GM19467 (cell line): ENCODE measurements around the gene TMEM37.

Source experiments
- ATAC-seq: cut with Tn5 transposase; IDR thresholded peaks from one replicate; pipeline ENCODE4 v1.9.1; 2021; ENCODE audit warnings: mild to moderate bottlenecking, moderate library complexity; ENCODE audit not compliant: unreplicated experiment

Gene TMEM37

DNA sequence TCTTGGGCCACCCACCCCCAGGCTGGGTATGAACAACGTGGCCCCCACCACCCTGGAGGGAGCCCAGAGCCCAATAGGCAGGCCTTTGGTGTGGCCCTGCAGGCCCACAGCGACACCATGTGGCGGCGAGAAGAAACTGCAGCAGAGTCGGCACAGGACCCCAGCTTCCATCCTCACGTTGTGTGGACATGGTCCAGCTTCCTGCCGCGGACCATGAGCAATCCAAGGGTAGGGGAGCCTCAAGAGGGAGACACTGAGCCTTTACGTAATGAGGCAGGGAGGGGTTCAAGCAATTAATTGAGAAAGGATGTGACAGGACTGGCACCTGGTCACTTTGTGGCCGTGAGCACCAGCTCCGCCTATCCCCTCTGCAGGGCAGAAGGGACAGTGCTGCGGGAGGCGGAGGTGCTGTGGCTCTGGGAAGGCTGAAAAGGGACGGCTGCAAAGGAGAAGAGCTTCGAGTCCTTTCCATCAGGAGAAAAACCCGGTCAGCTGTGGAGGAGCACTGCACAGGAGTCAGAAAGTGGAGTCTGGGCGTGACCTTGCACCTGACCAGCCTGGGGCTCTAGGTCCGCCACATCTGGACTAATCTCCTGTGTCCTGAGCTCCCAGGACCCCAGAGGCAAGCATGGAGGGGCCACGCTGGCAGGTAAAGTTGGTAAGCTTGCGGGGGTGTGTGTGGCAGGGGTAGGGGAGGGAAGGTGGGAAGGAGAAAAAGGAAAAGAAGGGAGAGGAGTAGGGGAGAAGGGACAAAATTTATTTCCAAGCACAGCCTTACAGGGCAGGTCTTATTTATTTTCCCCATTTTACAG, 44.9 kb downstream of the TMEM37 start:
- no peak for ATAC-seq

DNA sequence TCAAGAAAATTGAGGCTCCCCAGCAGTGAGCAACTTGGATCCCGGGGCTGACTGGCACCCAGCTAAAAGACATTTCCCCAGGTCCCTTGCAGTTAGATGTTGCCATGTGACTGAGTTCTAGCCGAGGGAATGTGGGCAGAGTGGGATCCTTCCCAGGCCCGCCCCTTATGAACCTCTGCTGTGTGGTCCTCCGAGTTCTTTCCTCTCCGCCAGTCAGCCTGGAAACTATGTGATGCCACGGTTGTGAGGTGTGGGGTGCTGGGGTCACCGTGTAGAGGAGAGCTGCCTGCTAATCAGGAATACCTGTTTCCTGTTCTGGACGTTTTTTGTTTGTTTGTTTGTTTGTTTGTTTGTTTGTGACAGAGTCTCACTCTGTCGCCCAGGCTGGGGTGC, 45.5 kb downstream of the TMEM37 start:
- no peak for ATAC-seq

DNA sequence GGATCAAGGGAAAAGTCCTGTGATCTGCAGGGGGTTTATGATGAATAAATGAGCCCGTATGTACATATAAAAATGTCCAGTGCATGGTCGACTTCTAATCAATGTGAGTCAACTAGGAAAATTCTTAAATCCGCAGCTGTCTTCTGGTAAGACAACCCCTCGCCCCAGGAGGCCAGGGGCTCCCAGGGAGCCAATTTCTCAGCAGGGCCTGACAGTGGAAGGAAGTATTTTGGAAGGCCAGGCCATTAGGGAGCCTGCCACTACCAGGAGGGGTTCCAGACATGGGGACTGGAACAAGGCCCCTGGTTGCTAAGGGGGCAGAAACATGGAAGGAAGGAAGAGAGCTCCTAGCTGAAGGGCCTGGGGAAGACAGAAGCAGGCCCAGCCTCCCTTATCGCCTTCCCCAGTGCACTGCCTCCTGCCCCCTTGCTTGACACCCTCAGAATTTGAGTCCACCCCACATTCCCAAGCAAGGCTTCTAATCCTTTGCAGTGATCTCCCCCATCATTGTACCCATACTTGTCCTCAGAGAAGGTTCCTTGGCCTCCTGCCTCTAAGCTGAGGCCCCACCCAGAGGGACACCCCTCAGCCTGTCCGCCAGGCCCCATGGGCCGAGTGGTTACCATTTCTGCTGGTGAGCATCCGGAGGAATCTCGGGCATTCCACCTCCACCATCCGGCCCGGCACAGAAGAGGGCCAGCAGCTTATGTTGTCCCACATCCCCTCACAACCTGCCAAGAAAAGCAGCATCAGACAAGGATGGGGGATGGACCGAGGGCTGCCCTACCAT, 46.7 kb downstream of the TMEM37 start:
- no peak for ATAC-seq

DNA sequence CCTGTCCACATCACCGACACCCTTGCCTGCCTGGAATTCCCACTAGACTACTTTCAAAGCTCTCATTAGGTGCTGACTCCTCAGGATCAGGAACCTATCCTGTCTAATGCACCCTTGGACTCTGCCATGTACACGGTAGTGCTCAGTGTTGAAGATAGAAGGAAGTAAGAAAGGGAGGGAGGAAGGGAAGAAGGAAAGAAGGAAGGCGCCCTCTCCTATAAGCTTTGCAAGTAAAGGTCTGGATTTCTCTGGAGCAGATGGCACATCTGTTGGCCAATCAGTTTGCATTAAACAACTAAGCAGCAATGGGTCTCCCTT, 47.3 kb downstream of the TMEM37 start:
- ATAC-seq = no peak

DNA sequence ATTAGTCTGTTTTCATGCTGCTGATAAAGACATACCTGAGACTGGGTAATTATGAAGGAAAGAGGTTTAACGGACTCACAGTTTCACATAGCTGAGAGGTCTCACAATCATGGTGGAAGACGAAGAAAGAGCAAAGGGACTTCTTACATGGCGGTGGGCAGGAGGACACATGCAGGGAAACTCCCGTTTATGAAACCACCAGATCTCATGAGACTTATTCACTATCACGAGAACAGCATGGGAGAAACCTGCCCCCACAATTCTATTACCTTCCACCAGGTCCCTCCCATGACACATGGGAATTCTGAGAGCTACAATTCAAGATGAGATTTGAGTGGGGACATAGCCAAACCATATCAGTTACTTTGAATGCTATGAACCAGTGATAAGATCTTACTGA, 48.5 kb downstream of the TMEM37 start:
- no peak for ATAC-seq

DNA sequence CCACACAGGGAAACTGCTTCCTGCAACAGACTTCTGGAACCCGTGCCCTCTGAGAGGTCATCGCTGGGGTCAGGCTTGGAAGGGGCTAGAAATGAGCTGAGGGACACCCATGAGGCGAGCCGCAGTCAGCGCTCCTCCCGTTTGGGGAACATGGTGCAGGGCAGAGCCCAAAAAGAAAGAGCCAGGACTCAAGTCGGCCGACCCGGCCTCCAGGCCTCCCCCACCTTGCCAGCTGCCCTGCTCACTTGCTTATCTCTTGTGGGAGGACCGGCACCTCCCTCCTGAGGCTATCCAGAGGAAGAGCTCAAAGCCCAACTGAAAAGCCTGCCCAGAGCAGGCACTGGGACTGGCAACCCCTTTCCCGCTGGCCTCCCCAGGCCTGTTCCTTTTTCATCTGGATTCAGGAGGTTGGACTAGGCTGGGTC, 49.1 kb downstream of the TMEM37 start:
- no peak for ATAC-seq

DNA sequence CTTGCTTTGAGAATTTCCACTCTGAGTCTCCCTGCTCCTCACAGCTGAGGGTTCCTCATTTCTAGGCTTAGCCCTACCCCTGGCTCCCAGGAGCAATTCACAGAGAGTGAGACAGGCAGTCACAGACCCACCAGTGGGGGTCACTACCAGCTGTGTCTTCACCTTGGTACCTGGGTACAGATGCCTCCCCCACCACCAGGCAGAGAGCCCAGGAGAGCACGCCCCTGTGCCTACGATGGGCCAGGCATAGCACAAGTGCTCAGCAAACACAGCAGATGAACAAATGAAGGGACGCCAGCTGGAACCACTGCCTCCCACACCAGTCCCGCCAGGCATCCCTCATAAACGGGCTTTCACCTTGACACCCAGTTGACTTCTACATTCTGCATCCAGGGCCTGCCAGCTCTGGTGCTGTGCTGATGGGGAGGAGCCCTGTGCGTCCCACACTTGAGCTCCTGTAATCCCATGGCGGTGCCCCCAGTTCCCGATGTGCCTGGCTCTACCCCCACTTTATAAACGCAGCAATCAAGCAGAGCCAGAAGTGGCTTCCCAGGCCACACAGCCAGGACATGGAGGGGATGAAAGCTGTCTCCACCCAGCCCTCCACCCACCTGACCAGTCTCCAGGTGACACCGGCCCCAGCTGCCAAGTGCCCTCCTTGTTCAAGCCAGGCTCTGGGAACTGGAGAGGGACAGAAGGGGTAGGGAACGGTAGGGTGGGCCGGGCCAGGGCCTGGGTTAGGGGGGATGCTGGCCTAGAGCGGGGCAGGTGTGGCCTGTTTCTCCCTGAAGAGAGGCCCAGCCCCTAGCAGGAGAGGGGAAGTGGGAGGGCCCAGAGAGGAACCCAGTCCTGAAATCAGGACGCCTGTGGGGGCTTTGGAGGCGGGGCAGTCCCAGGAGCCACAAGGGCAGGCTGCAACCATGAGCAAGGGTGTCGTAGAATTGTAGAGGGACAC, 50.1 kb downstream of the TMEM37 start:
- ATAC-seq = no peak

DNA sequence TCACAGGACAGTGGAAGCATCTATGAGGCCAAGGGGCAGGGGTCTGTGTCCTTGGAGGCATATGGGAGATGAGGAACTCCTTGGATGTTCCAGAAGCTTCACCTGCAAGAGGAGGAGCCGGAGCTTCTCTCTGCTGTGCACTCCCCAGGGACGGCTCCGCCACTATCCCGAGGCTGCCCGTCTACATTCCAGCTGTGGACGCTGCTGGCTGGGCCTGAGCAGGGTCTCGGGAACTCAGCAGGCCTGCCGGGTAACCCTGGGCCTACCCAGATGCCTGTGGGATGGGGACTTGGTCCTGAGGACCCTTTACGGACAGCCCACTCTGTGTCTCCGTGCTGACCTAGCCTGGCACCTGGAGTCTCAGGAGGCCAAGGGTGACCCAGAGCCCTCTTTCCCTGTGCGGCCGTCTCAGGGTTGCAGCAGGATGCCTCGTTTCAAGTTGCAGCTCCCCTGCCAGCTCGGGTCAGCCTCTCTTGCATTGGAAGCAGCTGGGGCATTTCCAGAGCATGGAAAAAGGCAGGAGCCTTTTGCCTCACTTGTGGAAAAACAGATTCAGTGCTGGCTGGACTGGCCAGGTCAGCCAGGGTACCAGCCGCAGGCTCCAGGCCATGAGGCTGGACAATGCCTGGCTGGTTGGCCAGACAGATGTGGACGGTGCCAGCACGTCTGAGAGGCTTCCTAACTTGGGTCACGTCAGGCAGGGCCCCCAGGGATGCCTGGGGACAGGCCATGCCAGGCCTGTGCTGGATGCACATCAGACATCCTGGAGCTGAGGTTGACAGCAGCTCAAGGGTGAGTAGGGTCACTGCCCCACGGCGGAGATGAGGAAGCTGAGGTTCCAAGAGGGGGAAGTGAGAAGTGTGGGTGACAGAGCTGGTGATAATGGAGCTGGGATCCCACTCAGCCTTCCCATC, 51.1 kb downstream of the TMEM37 start:
- no peak for ATAC-seq

DNA sequence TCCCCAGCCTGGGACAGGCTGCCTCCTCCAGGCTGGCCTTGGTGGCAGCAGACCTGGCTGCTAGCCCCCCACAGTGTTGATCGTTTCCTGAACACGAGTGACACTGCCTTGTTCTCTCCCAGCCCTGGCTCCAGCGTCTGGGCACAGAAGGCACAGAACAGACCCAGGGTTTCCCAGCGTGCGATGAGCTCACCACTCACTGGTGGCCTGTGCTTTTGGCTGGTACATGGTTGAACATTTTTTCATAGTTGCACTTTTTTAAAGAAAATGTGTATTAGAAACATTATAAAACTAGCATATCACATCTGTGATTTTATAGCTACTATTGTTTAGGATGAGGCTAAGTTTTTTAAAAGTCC, 51.7 kb downstream of the TMEM37 start:
- ATAC-seq = no peak

DNA sequence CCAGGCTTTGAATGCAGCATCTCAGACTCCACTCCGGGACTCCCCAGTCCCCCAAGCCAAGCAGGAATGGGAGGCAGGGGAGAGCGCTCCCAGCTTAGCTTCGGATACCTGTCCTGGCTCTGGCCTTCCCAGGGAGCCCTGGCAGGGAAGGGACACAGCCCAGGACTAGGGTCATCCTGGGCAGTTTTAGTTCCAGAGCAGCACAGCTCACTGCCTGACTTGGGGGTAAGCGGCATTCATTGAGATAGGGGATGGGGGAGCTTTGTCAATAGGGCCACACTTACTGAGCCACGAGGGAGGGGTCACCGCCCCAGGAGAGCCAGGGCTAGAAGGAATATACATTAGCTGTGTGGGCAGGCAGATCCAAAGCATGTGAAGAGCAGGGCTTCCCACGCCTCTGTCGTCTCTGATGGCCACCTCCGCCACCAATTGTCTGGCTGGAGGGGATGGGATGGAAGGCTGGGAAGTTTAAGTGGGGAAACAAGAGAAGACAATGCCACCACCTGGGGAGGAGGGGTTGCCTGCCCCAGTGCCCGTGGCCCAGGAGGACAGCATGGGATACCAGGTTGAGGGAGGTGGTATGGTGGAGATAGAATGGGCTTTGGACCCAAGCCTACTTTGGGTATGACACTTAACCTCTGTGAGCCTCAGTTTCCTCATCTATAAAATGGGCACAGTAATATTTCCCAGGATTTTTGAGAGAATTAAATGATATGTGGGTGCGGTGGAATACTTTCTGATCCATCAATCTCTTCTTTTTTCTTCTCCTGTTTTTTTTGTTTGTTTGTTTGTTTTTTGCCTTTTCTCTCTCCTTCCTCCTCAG, 52.5 kb downstream of the TMEM37 start:
- no peak for ATAC-seq

DNA sequence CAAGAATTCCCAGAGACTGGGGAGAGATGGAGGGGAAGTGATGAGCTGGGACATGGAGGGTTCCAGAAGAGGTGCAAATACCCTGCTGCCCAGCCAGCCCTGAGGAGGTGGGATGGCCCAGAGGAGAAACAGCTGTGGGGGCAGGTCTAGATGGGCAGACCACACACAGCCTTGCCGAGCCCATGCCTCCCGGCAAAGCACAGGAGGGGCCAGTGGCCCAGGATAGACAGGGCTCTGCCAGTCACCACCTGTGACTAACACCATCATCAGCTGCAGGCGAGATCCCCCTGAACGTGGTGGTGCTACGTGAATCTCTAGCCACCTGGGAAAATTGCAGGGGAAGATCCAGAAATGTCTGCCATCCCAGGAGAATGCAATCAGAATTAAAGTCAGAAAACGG, 53.2 kb downstream of the TMEM37 start:
- no peak for ATAC-seq

DNA sequence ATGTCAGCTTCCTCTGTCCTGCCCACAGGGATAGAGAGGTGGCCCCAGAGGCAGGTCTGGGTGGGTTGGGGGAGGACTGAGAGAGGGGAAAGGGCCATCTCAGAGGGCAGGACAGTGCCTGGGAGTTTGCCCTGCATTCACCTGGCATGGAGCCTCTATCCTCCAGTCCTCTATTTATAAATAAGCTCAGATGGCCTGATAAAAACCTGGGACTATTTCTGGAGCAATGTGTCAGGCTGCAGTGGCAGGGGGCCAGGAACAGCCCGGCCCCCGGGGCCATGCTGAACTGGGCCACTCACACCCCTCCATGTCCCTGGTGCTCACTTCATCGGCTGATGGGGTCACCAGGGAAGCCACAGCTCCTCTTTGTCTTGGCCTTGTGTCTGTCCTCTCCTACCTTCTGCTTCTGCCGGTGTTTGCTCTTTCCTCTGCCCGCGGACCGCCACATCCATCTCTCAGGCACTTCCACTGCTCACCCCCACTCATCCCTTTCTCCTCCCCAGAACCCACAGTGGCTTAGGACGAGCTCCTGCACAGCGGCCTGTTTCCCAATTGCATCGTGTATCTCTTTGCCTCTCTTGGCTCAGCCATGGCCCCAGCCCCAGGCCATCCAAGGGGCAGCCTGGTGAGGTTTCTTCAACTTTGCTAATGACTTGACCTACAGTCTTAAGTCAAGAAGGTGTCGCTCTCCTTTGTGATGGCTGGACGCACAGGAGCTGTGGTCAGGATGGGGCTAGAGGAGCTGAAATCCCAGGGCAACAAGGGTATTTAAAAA, 53.9 kb downstream of the TMEM37 start:
- ATAC-seq = no peak

DNA sequence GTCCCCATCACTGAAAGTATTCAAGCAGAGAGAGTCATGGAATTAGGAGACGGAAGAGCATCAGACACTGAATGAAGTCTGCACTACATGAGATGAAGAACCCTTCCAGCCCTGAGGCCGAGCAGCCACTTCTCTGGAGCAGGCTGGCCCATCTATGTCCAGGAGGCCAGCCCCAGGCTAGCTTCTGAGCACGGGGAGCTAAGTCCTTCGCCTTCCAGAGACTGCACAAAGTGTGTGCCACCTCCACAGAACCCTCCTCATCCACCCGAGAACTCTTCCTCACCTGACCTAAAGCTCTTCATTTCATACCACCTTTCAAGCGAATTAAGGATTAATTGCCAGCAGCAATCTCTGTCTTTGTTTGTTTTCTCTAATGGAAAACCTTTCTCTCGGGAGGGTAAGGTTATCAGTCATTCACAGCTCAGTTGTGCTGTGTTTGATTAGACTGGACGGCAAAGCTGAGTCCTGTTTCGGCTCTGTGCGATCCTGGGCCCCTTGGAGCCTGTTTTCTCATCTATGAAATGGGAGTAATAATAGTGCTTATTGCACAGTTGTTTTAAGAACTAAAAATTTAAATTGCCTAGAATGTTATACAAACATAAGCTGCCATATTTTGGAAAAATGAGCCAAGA, 54.7 kb downstream of the TMEM37 start:
- no peak for ATAC-seq

DNA sequence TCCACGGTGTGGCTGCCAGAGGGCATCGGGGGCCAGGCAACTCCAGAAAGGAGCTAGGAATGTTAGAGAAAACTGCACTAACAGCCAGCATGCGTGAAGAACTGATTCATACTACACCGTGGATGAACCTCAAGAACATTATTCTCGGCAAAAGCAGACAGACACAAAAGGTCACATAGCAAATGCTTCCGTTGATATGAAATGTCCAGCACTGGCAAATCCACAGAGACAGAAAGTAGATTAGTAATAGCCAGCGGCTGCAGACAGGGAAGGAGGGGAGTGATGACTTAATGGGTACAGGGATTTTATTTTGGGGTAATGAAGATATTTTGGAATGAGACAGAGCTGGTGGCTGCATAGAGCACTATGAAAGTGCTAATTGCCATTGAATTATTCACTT, 55.2 kb downstream of the TMEM37 start:
- no peak for ATAC-seq

DNA sequence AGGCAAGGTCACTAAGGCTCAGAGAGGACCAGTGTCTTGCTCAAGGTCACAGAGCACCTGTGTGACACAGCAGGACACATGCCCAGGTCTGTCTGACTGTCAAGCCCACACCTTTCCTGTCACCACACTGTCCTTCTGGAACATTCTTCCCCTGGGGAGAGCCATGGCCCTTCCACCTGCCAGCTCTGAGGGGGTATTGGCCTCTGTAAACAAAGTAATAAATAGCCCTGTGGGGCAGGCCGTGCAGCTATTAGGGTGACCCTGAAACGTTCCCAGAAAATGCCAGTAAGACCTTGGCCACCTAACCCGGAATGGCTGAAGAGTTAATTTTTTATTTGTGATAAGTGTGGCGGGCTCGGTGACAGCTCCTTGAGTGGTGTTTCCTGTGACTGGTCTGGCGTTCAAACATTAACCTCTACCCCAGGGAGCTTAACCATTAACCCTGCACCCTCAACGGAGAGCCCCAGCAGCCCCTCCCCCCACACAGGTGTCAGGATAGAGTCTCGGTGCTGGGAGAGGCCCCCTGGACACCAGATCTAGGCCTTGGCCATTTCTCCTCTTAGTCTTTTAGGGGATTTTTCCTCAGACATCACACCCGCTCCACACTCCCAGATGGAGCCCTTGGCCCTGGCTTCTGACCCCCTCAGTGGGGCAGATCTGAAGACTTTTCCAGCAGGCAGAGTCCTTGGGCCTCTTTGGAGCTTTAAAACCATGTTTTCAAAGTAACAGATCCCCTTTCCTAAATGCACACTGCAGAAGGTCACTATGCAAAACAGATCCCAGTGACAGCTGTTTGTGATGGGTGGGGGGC, 56.0 kb downstream of the TMEM37 start:
- peak; percentile 90 for ATAC-seq
